ENCODE results near the gene FOXB2. TPM values are rescaled to one million over a fixed set of nuclear protein-coding genes. Genes with fewer than 3 reads are reported as not detected.
"Not testable (repeated sequence)": the region's sequence is repeated elsewhere in the genome, so short reads cannot be mapped to it uniquely, and the experiment has no call there.

Gene FOXB2
- total and polyA plus RNA-seq, 2 of the 8 experiments (the other 6 are each of a cell fraction or from before 2014, with no cell fraction given): 0.15 to 0.22 TPM

DNA sequence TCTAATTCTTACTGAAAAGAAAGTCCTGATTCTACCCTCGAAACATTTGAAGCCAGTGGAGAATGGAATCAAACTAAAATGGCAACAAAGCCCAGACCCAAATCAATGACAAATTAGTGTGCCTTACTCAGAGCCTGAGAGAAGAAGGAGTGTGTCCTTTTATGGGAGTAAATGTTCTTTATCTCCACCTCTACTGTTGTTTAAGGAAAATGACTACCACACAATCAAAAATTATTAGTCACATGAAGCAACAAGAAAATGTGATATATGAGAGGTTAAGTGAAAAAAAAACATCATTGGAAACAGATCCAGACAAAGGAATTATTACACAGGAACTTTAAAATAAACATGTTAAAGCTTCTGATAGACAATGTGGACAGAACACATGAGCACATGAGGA is 49.7 kb upstream of the FOXB2 start:
- Histone ChIP-seq H3K56ac (replicated peaks; ENCODE audit: insufficient read length, low read depth, low read length) (no peak overlapping the region), H3K79me1 (ENCODE audit: low read depth, low read length) (no peaks in the 10 kb centered on the region), H4K8ac (ENCODE audit: extremely low read depth, insufficient read depth, low read length) (no peak overlapping the region), H3K18ac (ENCODE audit: extremely low read depth, low read length) (no peak overlapping the region), H3K14ac (ENCODE audit: insufficient read length) (no peak overlapping the region), H2AFZ (ENCODE audit: low read length) (no peak overlapping the region), H3K4me3 (ENCODE audit: extremely low read depth in 1 of 4, insufficient read depth in 2 of 4, low read depth in 3 of 4, low read length in 4 of 4) (no peak overlapping the region), H4K5ac (ENCODE audit: insufficient read length, low read depth, low read length) (no peak overlapping the region), H3K9ac (replicated peaks in 1 of 4; ENCODE audit: extremely low read depth in 1 of 4, low read depth in 3 of 4, low read length in 3 of 4) (no peak overlapping the region), H3K4ac (replicated peaks; ENCODE audit: insufficient read length, low read depth, low read length) (no peak overlapping the region), H2BK20ac (ENCODE audit: low read length) (no peak overlapping the region), H3K79me2 (ENCODE audit: control insufficient read depth in 1 of 2, insufficient read depth in 2 of 2, low read length in 2 of 2) (no peaks in the 10 kb centered on the region), H3K23ac (ENCODE audit: insufficient read length) (no peak overlapping the region), H3K23me2 (ENCODE audit: low read depth, low read length) (no peaks in the 10 kb centered on the region), H3K27me3 (replicated peaks in 1 of 4; ENCODE audit: control insufficient read depth in 3 of 4, extremely low read depth in 1 of 4, insufficient read depth in 3 of 4, low read length in 3 of 4) (no peaks in the 10 kb centered on the region), H4K20me1 (replicated peaks in 1 of 2; ENCODE audit: control insufficient read depth in 1 of 2, insufficient read depth in 2 of 2, low read length in 2 of 2) (no peaks in the 10 kb centered on the region), H2AK5ac (ENCODE audit: low read depth, low read length) (no peak overlapping the region), H3K27ac (ENCODE audit: low read depth, low read length) (no peak overlapping the region), H2BK120ac (replicated peaks; ENCODE audit: low read depth, low read length) (no peak overlapping the region), H3K4me1 (replicated peaks in 1 of 4; ENCODE audit: control insufficient read depth in 3 of 4, insufficient read depth in 4 of 4, low read length in 3 of 4) (no peaks in the 10 kb centered on the region), H3K36me3 (ENCODE audit: control insufficient read depth in 2 of 4, insufficient read depth in 4 of 4, low read length in 3 of 4) (no peaks in the 10 kb centered on the region), H2BK15ac (ENCODE audit: low read length) (no peak overlapping the region), H2BK12ac (ENCODE audit: low read depth, low read length) (no peak overlapping the region), H3K4me2 (ENCODE audit: insufficient read depth in 1 of 2, low read depth in 2 of 2, low read length in 2 of 2) (no peak overlapping the region), H4K91ac (replicated peaks; ENCODE audit: insufficient read length, low read length) (no peak overlapping the region), H2BK5ac (ENCODE audit: low read depth, low read length) (no peak overlapping the region), H3K9me3 (ENCODE audit: insufficient read depth in 2 of 2, low read depth in 1 of 2, low read length in 1 of 2) (no peaks in the 10 kb centered on the region)
- ChIA-PET CTCF (ENCODE audit: partially characterized antibody) (interaction anchor here (1.2 to 2.1 kb wide), 2 partner anchors 158 to 160 kb away, joined by 3 to 8 read pairs; no protein-coding TSS in a partner anchor), POLR2A (ENCODE audit: partially characterized antibody) (interaction anchor here (1.4 kb wide), 1 partner anchor 13 kb away, joined by 4 read pairs; no protein-coding TSS in a partner anchor)
- DNase-seq (ENCODE audit: low read depth in 1 of 2, low spot score in 2 of 2) (no peak), FAIRE-seq (no peak)
- 76% methylated on average over 1 of the region's 1 CpG; no CpG with 5 or more reads in 1 of the 2 experiments for WGBS, 2 experiments (ENCODE audit: extremely low coverage in 1 of 2, insufficient coverage in 1 of 2, insufficient read length in 1 of 2, insufficient replicate concordance in 2 of 2, low coverage in 1 of 2, low lambda C conversion rate in 2 of 2, missing lambda C conversion rate in 1 of 2)
- TF ChIP-seq POLR2A (IDR thresholded peaks at IDR 0.05; ENCODE audit: control extremely low read depth in 1 of 2, low read depth in 2 of 2, low read length in 2 of 2): no peak

DNA sequence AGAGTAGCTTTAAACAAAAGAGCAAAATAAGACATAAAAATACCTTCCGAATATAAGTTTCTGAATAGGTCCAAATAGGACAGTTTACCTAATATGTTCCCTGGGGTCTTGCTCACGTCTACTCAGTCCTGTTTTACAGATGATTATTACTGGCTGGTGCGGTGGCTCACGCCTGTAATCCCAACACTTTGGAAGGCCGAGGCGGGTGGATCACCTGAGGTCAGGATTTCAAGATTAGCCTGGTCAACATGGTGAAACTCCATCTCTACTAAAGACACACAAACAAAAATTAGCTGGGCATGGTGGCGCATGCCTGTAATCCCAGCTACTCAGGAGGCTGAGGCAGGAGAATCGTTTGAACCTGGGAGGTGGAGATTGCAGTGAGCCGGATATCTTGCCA is 40.6 kb upstream of the FOXB2 start:
- H3K4ac ChIP-seq (replicated peaks; ENCODE audit: insufficient read length, low read depth, low read length); H2BK20ac ChIP-seq (ENCODE audit: low read length); H3K27ac ChIP-seq (ENCODE audit: low read depth, low read length); H2BK5ac ChIP-seq (ENCODE audit: low read depth, low read length); H3K4me3 ChIP-seq (ENCODE audit: extremely low read depth in 1 of 4, insufficient read depth in 2 of 4, low read depth in 3 of 4, low read length in 4 of 4); H3K9ac ChIP-seq (replicated peaks in 1 of 4; ENCODE audit: extremely low read depth in 1 of 4, low read depth in 3 of 4, low read length in 3 of 4); H3K23me2 ChIP-seq (ENCODE audit: low read depth, low read length); H2BK12ac ChIP-seq (ENCODE audit: low read depth, low read length); H3K56ac ChIP-seq (replicated peaks; ENCODE audit: insufficient read length, low read depth, low read length); H3K79me1 ChIP-seq (ENCODE audit: low read depth, low read length); H2AFZ ChIP-seq (ENCODE audit: low read length); POLR2A ChIA-PET (ENCODE audit: partially characterized antibody); H4K20me1 ChIP-seq (replicated peaks in 1 of 2; ENCODE audit: control insufficient read depth in 1 of 2, insufficient read depth in 2 of 2, low read length in 2 of 2); H3K9me3 ChIP-seq (ENCODE audit: insufficient read depth in 2 of 2, low read depth in 1 of 2, low read length in 1 of 2); H3K36me3 ChIP-seq (ENCODE audit: control insufficient read depth in 2 of 4, insufficient read depth in 4 of 4, low read length in 3 of 4); H3K23ac ChIP-seq (ENCODE audit: insufficient read length); H2AK5ac ChIP-seq (ENCODE audit: low read depth, low read length); H3K14ac ChIP-seq (ENCODE audit: insufficient read length); H2BK120ac ChIP-seq (replicated peaks; ENCODE audit: low read depth, low read length); DNase-seq (ENCODE audit: low read depth in 1 of 2, low spot score in 2 of 2); H2BK15ac ChIP-seq (ENCODE audit: low read length); H3K4me1 ChIP-seq (replicated peaks in 1 of 4; ENCODE audit: control insufficient read depth in 3 of 4, insufficient read depth in 4 of 4, low read length in 3 of 4); H3K79me2 ChIP-seq (ENCODE audit: control insufficient read depth in 1 of 2, insufficient read depth in 2 of 2, low read length in 2 of 2); H3K4me2 ChIP-seq (ENCODE audit: insufficient read depth in 1 of 2, low read depth in 2 of 2, low read length in 2 of 2); FAIRE-seq; H4K8ac ChIP-seq (ENCODE audit: extremely low read depth, insufficient read depth, low read length); H4K91ac ChIP-seq (replicated peaks; ENCODE audit: insufficient read length, low read length); H3K18ac ChIP-seq (ENCODE audit: extremely low read depth, low read length); H4K5ac ChIP-seq (ENCODE audit: insufficient read length, low read depth, low read length); H3K27me3 ChIP-seq (replicated peaks in 1 of 4; ENCODE audit: control insufficient read depth in 3 of 4, extremely low read depth in 1 of 4, insufficient read depth in 3 of 4, low read length in 3 of 4): not testable (repeated sequence)
- CTCF ChIA-PET (ENCODE audit: partially characterized antibody): interaction anchor here (1.4 to 2.5 kb wide), 5 partner anchors 8 to 169 kb away, joined by 3 to 12 read pairs (median 7); no protein-coding TSS in a partner anchor
- 90% methylated on average over 9 of the region's 9 CpGs; no CpG with 5 or more reads in 1 of the 2 experiments for WGBS, 2 experiments (ENCODE audit: extremely low coverage in 1 of 2, insufficient coverage in 1 of 2, insufficient read length in 1 of 2, insufficient replicate concordance in 2 of 2, low coverage in 1 of 2, low lambda C conversion rate in 2 of 2, missing lambda C conversion rate in 1 of 2)

All from H1 (cell line).